ENCODE results near the gene TMED6.

Gene TMED6

GRCh38 chr16:69378036-69378435 is 26.4 kb upstream of the TMED6 start:
- in situ Hi-C loops (cut with MboI; ENCODE audit: low pct_unique_long_range_greater_than_20kb, low sequenced_read_pairs, unreplicated experiment), result no loop called here
- no peak for TF ChIP-seq CTCF (IDR thresholded peaks at IDR 0.05; ENCODE audit: extremely low read depth, insufficient read depth, missing control alignments)

GRCh38 chr16:69376393-69377059 is 24.9 kb upstream of the TMED6 start:
- no peak for DNase-seq (ENCODE audit: low spot score)
- TF ChIP-seq CTCF (IDR thresholded peaks at IDR 0.05; ENCODE audit: extremely low read depth, insufficient read depth, missing control alignments), result no peak
- in situ Hi-C loops (cut with MboI; ENCODE audit: low pct_unique_long_range_greater_than_20kb, low sequenced_read_pairs, unreplicated experiment), result no loop called here

More at GRCh38 chr16:69378036-69378435, 26.4 kb upstream of the TMED6 start:
- DNase-seq (ENCODE audit: low spot score), result no peak

DNA sequence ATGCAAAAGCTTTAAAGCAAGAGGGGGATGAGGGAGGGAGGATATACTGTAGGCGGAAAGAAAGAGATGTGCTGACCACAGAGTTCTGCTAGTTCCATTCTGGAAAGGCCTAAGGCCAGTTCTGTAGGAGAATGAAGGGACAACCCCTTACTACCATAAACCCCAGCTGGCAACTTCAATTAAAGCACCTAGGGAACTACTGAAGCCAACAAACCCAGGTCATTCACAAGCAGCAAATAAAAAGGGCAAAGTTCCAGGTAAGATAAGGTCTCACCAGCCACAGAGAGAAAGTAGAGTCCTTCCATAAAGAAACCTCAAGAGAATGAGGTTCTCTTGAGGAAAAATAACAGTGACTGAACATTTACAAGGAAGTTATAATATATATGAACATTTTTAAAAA is 21.4 kb upstream of the TMED6 start:
- in situ Hi-C loops (cut with MboI; ENCODE audit: low pct_unique_long_range_greater_than_20kb, low sequenced_read_pairs, unreplicated experiment), result no loop called here
- no peak for DNase-seq (ENCODE audit: low spot score)
- no peak for TF ChIP-seq CTCF (IDR thresholded peaks at IDR 0.05; ENCODE audit: extremely low read depth, insufficient read depth, missing control alignments)

- TF ChIP-seq CTCF (IDR thresholded peaks at IDR 0.05; ENCODE audit: extremely low read depth, insufficient read depth, missing control alignments), result no peak
- in situ Hi-C loops (cut with MboI; ENCODE audit: low pct_unique_long_range_greater_than_20kb, low sequenced_read_pairs, unreplicated experiment), result no loop called here
- DNase-seq (ENCODE audit: low spot score), result no peak
Measured at GRCh38 chr16:69371564-69371963, 20.0 kb upstream of the TMED6 start.

GRCh38 chr16:69368866-69369265 is 17.3 kb upstream of the TMED6 start:
- no peak for TF ChIP-seq CTCF (IDR thresholded peaks at IDR 0.05; ENCODE audit: extremely low read depth, insufficient read depth, missing control alignments)
- in situ Hi-C loops (cut with MboI; ENCODE audit: low pct_unique_long_range_greater_than_20kb, low sequenced_read_pairs, unreplicated experiment), result no loop called here
- DNase-seq (ENCODE audit: low spot score), result no peak

GRCh38 chr16:69367980-69368379 is 16.4 kb upstream of the TMED6 start:
- in situ Hi-C loops (cut with MboI; ENCODE audit: low pct_unique_long_range_greater_than_20kb, low sequenced_read_pairs, unreplicated experiment), result no loop called here
- no peak for DNase-seq (ENCODE audit: low spot score)

More at GRCh38 chr16:69367980-69368379, 16.4 kb upstream of the TMED6 start:
- no peak for TF ChIP-seq CTCF (IDR thresholded peaks at IDR 0.05; ENCODE audit: extremely low read depth, insufficient read depth, missing control alignments)

Data from GM13977 (cell line).